Measurements from ENCODE around the gene IKZF1. TPM values are rescaled to one million over a fixed set of nuclear protein-coding genes. Genes with fewer than 3 reads are reported as not detected.

Gene IKZF1
- polyA plus RNA-seq, 5 donors: 2.0 to 2.7 (median 2.5) TPM

DNA sequence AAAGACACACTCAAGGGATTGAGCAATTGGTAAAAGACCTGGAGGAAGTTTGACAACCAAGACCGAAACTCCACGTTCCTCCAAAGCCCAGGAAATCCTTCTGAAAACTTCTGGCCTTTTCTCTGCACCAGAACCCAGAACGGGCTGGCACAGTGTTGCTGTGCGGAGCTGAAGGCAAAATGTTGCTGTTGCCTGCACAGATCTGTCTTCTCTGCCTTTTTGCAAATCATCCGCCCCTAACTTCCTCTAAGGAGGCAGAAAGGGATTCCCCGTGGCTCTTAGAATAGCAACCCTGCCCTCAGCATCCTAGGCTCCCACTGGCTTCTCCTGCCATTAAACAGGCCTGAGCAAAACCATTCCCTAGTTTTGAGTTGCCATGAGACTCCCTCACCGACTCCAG, 100.7 kb downstream of the IKZF1 start:
- no peak for DNase-seq

DNA sequence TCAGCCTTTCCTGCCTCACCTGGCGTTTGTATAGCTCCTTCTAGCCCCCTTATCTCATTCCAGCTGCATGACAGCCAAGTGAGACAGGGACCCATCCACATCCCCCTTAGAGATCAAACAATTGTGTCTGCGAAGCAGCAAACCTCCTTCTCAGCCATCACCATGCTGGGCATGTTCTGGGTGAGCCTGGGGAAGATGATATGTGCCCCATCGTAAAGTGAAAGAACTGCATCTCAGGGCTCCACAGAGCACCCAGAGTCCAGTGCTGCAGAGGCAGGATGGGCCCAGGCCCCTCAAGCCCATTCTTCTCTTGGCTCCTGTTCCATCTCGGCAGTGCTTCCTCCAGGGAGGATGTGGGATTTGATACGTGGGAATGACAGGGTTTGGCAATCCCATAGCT, 102.4 kb downstream of the IKZF1 start:
- DNase-seq: no peak

DNA sequence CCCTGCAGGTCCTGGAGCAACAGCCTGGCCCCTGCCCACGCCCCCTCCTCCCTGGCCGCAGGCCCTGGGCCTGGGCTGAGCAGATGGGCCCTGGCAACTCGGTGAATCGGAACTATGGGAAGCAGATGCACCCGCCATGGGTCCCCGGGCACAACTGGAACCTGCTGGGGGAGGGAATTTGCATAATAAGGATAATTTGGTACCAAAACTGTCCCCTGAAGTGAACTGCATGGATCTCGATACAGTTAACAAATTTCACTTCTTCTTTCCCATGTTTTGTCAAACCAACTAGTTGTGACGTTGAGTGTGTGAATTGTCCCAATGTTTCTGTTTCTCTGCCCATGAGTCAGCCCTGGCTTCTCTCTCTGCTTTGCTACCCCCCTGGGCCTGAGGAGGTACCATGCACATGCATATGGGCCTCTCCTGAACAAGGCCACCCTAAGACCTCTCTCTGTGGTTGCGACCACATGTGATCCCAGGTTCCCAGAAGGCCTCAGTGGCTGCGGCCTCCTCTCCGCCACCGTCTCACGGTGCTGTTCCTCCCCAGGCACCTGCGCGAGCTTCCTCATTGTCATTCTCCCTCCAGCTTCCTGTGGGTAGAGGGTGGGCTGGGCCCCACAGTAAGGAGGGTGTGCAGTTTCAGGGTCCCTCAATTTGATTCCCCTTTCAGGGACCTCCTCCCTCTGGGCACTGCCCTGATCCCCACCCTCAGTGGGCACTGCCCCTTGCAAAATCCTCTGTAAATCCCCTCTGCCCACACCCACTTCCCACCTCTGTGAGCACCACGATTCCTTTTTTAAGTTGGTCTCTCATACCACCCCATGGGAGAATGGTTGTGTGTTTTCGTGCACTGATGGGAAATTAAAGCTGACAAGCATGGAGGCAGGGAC, 105.6 kb downstream of the IKZF1 start:
- DNase-seq: no peak

DNA sequence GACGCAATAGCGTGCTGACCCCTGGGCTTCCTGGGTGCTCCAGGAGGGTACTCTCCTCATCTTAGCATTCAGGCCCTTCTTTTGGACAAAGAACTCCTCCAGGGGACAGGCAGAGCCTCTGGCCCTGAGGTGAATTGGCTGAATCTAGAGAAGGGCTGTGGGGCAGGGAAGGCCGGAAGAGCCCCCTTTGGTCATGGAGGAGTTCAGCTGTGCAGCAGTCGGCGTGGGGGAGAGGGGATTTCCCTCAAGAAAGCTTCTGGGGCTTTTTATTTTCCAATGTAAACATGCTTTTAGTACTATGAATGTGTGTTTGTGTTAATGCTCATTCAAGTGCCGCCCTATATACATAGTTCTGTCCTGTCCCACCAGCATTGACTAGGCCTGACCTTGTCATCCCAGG, 106.8 kb downstream of the IKZF1 start:
- no peak for DNase-seq

DNA sequence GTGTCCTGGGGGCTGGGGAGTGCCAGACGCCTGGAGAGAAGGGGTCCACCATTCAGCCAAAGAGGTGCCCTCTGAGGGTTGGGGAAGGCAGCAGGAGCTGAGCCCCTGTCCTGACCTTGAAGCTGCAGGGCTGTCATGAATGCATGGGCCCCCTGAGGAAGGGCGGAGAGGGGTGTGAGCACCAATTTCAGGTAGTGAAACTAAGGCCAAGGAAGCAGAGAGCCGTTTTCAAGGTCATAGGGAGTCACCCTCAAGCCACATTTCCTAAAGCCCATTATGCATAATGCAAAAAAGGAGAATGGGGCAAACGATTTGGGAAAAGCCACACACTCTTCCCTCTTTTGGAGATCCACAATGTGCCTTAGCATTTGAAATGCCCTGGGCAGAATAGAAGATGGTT, 108.5 kb downstream of the IKZF1 start:
- DNase-seq: no peak

DNA sequence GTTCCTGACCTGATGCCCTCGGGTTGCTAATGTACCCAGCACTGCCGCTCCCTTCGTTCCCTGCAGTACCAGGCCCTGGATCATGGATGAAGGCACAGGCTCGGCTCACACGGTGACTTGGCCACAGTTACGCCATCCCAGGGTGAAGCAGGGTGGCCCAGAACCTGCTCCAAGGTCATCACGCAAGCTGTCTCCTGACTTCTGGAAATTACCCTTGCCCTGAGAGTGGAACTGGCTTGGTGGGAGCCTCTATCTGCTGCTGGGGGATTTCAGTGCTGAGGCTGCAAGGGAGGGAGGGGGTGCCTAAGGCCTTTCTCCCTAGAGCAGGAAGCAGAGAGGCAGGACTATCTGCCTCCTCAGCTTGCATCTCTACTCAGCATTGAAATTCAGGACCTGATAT, 109.0 kb downstream of the IKZF1 start:
- DNase-seq: no peak

DNA sequence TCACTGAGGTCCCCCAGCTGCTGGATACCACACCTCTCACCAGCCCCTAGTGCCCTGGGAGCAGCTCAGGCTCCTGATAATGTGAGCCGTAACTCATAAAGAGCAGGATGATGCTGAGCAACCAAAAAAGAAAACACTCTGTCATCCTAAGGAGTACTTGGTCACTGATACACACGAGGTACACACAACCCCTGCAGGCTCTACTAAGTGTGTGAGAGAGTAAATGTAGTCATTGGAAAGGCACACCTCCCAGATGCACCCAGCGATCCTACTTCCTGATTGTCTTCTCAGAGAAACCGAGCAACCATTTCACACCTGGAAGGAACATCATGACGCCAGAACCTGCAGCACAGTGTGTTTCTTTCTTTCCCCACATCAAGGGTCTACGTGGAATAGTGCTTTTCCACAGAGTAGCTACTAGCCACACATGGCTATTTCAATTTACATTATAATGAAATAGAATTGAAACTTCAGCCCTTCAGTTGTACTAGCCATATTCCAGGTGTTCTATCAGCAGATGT, 111.4 kb downstream of the IKZF1 start:
- no peak for DNase-seq

DNA sequence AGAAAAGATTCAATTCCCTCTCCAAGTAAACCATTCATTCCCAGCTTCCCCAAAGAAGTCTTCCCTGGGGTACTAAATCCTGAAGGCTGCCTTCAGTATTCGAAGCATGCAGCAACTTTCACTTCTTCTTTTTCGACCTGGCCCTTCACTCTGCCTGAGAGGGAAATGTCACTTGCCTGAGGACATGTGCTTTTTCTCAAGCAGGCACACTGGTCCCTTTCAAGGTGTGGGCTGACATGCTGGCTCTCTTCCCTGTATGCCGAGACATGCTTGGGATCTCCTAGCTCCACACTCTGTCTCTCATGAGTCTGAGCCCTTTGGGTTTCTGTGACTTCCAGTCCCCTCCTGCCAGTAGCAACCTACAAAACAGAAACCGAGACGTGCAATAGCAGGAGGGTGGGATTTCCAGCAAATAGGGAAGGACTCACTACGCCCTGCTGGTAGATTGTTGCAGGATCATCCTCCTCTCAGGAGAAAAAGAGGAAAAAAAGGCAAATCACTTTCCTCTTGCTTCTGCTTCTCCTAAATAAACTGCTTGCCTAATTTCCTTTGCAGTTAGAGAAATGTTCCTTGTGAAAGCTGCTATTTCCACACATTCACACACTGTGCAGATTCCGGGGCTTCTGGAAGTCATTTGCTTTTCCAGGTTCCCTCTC, 112.1 kb downstream of the IKZF1 start:
- no peak for DNase-seq

DNA sequence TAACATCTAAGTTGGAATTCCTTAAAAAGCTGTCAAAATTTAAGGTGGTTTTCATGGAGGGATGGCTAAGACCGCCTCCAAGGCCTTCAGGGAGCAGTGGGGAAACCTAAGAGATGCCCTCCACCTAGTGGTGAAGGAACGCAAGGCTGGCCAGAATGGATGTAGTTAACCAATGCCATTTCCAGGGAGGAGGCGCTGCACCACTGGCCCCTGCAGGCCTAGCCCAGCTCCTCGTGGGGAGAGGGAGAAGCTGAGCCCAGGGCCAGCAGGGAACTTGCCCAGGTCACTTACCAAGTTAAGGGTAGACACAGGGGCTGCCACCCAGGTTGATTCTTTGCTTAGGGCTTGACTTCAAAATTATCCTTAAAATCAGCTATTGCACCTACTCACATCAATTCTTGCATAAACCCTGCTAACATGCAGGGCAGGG, 113.6 kb downstream of the IKZF1 start:
- DNase-seq: peak; percentile 35 to 55

DNA sequence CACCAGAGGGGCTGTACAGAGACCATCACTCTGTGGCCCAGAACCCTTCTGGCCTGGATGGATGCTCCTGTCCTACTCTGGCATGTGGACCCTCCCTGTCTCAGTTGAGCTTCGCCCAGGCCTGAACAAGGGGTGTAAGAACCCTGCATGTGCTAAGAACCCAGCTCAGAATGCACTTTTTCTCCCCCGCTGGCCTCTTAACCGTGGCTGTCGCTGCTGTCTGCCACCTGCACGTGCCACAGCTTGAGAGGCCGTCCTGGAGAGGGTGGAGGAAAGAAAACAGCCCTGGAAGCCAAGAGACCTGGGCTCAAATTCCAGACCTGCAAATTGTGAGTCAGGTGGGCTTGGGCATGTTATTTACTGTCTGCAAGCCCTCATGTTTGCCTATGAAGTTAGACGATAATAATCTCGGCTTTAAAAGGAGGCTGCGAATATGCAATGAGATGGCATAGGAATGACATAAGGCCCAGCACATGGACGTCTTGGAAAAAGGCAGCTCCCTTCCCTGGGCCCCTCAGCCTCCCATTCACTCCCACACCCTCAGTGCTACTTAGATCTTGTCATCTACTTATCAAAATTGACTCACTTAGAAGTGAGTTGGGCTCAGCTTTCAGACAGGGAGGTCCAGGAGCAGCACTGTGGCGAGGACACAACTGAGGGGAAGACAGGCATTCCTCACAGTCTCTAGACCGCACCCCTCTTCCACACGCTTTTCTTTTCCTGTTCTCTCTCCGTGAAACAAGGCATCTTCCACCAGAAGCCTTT, 114.2 kb downstream of the IKZF1 start:
- peak in 1 of 2 donors; percentile 5 for DNase-seq

DNA sequence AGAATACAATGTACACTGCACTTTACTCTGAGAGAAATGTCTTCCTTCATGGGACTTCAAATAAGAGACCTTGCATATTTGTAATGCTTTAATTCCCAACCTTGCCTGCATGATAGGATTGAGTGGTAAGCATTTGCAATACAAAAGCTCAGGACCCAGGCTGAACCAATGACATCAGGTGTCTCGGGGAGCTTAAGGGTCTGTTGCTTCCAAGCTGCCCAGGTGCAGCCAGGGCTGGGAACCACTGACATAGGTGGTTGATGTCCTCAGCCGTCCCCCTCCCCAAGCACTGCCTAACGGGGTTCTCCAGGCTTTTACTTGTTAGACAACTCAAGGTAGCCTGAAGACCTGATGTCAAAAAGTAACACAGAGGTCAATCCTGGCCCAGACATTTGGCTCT, 116.5 kb downstream of the IKZF1 start:
- DNase-seq: no peak

DNA sequence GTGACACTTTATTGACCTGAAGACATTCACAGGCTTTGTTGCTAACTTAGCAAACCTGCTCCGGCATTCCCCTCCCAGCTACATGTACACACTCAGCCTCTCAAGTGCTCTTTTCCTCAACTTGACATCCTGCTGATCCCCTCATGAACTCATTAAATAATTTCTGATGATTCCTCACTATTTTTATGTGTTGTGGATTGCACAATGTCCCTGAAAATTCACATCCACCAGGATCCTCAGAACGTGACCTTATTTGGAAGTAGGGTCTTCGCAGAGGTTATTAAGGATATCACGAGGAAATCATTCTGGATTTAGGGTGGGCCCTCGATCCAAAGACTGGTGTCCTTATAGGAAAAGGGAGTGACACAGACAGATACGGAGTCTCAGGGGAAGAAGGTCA, 118.3 kb downstream of the IKZF1 start:
- no peak for DNase-seq

DNA sequence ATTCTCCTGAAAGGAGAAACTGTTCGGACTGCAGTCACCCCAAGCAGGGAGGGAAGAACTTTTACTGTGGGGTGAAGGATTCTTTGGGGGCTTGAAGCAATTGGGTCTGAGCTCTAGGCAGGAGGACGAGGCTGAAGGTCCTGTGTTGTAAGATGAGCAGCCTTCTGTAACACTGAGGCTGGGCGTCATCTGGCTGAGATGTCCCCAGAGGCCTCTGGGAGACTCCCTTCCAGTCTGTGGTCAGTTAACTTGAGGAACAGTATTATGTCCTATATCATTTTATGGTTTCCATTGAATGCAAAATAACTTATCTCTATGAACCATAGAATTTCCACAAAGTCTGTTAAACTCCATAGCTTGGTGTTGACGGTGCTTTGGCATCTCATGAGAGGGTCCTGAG, 119.3 kb downstream of the IKZF1 start:
- no peak for DNase-seq

DNA sequence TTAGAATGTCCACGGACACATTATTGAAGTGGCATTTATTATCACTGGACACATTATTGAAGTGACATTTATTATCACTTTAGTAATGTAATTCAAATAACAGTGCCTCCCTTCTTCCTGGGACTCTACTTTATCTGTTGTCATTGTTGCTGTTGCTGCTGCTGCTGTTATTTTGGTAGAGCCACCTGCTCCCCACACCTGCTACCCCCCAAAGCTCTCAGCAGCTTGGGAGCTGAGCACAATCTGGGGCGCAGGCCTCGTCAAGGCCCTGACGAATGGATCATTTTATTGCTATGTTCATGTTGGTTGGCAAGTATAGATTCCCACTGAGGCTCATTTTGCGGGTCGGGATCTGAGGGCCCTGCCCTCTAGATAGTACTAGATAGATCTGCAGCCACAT, 120.8 kb downstream of the IKZF1 start:
- DNase-seq: no peak

DNA sequence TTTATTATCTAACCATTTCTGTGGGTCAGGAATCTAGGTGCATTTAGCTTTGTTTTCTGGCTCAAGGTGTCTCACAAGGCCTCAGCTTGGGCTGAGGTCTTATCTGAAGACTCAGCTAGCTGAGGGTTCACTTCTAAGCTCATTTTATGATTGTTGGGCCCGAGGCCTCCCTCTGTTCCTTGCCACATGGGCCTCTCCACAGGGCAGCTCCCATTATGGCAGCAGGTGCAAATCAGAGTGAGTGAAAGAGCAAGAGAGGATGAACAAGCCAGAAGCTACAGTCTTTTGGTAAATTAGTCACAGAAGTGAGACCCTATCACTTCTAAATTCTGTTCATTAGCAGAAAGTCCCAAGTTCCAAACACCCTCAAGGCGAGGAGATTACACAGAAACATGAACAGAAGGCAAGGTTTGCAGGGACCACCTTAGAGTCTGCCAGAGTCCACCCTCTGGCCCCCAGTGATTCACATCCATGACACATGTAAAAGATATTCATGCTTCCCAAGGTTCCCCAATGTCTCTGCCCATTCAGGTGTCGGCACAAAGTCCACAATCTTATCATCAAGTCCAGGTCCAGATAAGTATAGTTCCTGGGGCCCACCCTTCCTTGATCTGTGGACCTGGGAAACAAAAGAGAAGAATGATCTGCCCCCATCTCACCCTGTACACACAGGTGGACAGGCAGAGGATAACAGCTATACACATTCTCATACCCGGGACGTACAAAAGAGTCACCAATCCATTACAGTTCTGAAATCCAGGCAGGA, 121.9 kb downstream of the IKZF1 start:
- no peak for DNase-seq

DNA sequence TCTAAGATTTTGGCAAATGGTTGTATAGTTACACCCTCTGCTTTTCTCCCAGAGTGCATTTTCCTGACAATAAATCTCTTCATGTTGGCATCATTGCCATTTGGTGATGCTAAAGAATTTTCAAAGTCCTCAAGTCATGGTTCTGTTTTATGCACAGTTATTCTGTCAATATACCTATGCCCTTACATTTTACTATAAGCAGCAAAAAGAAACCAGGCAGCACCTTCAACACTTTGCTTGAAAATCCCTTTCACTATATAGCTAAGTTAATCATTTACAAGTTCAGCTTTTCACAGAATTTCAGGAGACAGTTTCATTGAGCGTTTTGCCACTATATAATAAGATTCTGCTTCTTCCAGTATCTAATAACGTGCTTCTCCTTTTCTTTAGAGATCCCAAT, 123.0 kb downstream of the IKZF1 start:
- no peak for DNase-seq

DNA sequence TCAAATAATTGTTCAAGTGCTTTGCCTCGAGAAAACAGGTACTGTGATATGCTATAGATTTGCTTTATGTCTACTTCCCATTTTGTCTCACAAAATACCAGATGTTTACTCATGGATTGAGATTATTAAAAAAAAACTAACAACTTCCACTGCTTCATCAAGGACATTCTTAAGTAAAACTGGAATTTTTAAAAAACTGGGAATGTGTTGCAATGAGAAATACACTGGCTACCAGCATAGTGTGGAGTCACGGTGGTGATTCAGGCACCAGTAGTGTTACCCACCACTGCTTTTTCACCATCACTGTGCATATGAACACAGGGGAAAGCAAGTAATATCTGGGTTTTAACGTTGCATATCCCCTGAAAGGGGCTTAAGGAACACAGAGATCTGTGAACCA, 124.4 kb downstream of the IKZF1 start:
- DNase-seq: no peak

DNA sequence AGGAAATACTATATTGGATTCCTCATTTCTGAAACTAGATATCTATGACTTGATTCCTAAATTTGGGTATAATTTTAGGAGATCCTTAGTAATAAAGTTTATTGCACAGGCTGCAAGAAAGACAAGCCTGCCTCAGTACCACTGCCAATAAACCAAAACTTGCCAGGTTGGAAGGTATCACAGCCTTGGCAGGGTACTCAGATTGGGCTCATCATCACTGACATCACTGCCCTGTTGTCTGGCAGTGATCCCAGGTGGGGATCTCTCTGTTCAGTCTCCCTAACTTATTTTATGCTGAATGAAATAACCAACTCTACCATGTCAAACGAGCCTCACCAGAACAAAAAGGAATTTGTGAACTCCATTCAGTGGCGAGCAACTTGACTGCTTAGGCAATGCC, 126.8 kb downstream of the IKZF1 start:
- no peak for DNase-seq

DNA sequence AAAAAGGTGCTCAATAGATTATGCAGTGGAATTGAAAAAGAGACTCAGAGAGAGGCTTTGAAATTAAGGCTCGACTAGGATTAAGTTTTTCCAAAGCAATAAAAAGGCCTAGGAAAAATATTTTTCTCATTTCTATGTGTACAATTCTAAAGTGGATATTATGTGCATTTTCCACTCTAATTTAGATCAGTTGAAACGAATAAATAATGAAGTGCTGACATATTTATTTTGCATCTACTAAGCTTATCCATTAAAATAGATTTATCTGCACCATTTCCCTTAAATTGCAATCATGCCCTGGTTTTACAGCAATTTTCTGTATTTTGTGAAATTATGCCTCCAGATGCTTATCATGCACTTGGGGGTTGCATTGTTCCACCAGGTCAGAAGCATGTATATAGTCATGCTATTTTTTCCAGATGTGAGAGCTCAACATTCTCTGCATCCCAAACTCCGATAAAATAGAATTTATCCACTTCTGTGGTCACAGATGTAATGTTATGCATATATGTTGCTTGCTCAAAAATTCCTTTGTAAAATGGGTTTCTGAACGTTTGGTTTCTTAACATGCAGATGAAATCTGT, 127.3 kb downstream of the IKZF1 start:
- no peak for DNase-seq

DNA sequence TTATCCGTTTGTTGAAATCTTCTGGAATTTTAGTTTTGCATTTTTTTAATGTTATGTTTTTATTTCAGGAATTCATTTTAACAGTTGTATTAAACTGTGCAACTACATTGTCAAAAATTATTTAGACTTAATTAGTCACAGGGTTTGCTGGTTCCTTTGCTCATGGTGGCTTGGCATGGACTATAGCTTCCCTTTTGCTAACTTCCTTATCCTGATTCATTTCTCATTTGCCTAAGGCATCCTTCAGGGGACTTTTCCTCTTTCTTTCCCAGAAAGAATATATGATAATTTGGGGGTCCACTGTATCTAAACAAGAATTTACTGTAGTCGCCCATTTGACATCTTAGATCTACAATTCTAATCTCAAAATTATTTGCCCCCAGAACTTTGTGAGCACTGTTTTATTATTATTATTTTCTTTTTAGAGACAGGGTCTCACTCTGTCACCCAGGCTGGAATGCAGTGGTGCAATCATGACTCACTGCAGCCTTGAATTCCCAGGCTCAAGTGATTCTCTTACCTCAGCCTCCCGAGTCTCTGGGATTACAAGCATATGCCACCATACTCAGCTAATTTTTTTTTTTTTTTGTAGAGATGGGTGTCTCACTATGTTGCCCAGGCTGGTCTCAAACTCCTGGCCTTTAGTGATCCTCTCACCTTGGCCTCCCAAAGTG, 131.8 kb downstream of the IKZF1 start:
- no peak for DNase-seq

DNA sequence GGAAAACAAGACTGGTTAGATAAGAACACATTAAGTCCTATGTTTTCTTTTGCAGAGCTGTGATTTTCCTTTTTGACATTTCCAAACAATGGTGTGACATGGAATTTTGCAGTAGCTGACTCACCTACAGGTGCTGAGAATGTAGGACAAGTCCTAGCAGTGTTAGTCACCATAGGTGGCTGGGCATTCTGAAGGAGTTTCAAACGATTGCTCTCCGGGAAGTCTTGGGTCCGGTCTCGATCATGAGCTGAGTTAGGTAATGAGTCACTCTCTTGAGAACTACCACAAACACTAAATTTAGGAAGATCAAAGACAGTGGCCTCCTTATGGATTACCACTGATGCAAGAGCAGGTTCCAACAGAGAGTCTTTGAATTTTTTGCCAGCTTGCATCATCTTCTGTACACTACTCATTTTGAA, 142.0 kb downstream of the IKZF1 start:
- no peak for DNase-seq

Data from right lung (tissue), 5 donors.